WTC11 (cell line): ENCODE data around the gene NOL9. TPM values are rescaled to one million over a fixed set of nuclear protein-coding genes. Genes with fewer than 3 reads are reported as not detected.

Source experiments
- ATAC-seq: fragments of 200-7000 bp; cut with Tn5 transposase; 2 replicates; pipeline ENCODE4 v1.10.0; 2021; ENCODE audit warnings: mild to moderate bottlenecking, moderate library complexity
- CTCF ChIA-PET: fragments of 300-600 bp; sonication (Branson Sonifier 250); formaldehyde crosslinking; loops from one replicate; lab custom pipeline; 2021; ENCODE audit warnings: antibody characterized with exemption; lab: Charles Lee
- POLR2A ChIA-PET: fragments of 350-600 bp; sonication (Branson Sonifier 250); formaldehyde crosslinking; loops from one replicate; lab custom pipeline; 2021; ENCODE audit warnings: antibody characterized with exemption; lab: Charles Lee
- DNase-seq: peaks from one replicate; pipeline ENCODE4 v3.0.0; 2021; ENCODE audit warnings: low spot score
- H3K27ac Mint-ChIP-seq: 2 replicates; pipeline ENCODE4 v1.8.0; 2021; ENCODE audit warnings: mixed read lengths
- H3K27me3 Mint-ChIP-seq: 2 replicates; pipeline ENCODE4 v1.8.0; 2021; ENCODE audit warnings: low read depth, mild to moderate bottlenecking, moderate library complexity, mixed read lengths
- H3K36me3 Mint-ChIP-seq: 2 replicates; pipeline ENCODE4 v1.8.0; 2021; ENCODE audit warnings: mixed read lengths
- H3K4me1 Mint-ChIP-seq: 2 replicates; pipeline ENCODE4 v1.8.0; 2022; ENCODE audit warnings: mixed read lengths
- H3K4me3 Mint-ChIP-seq: 2 replicates; pipeline ENCODE4 v1.8.0; 2021; ENCODE audit warnings: mild to moderate bottlenecking, moderate library complexity, mixed read lengths
- H3K9me3 Mint-ChIP-seq: 2 replicates; pipeline ENCODE4 v1.8.0; 2021; ENCODE audit warnings: mixed read lengths
- ATF2 ChIP-seq: sonication (generic); formaldehyde crosslinking; IDR thresholded peaks from 2 replicates; pipeline ENCODE4 v1.8.1; 2022; ENCODE audit warnings: low read depth, missing genetic modification reagents, borderline replicate concordance
- E2F5 ChIP-seq: sonication (generic); formaldehyde crosslinking; IDR thresholded peaks from 2 replicates; pipeline ENCODE4 v1.8.1; 2022; ENCODE audit warnings: mild to moderate bottlenecking, moderate library complexity, missing genetic modification reagents
- ERG ChIP-seq: fragments of 250-450 bp; sonication (Bioruptor Pico); IDR thresholded peaks from 2 replicates; pipeline ENCODE4 v1.8.0; 2021; ENCODE audit warnings: mild to moderate bottlenecking
- ESRRA ChIP-seq: sonication (generic); formaldehyde crosslinking; IDR thresholded peaks from 2 replicates; pipeline ENCODE4 v1.8.1; 2022; ENCODE audit warnings: mild to moderate bottlenecking, missing genetic modification reagents, borderline replicate concordance
- IRF2 ChIP-seq: sonication (generic); formaldehyde crosslinking; IDR thresholded peaks from 2 replicates; pipeline ENCODE4 v1.8.0; 2022; ENCODE audit warnings: low read depth, missing genetic modification reagents, borderline replicate concordance
- KAT7 ChIP-seq: sonication (generic); formaldehyde crosslinking; IDR thresholded peaks from 2 replicates; pipeline ENCODE4 v1.8.1; 2023; ENCODE audit warnings: missing genetic modification reagents, mild to moderate bottlenecking, borderline replicate concordance
- MAX ChIP-seq: sonication (generic); formaldehyde crosslinking; IDR thresholded peaks from 2 replicates; pipeline ENCODE4 v1.8.0; 2022; ENCODE audit warnings: mild to moderate bottlenecking, missing genetic modification reagents
- MLX ChIP-seq: sonication (generic); formaldehyde crosslinking; IDR thresholded peaks from 2 replicates; pipeline ENCODE4 v1.8.1; 2023; ENCODE audit warnings: mild to moderate bottlenecking, missing genetic modification reagents, moderate library complexity
- NFE2L1 ChIP-seq: sonication (generic); formaldehyde crosslinking; IDR thresholded peaks from 2 replicates; pipeline ENCODE4 v1.8.1; 2023; ENCODE audit warnings: missing genetic modification reagents
- SMAD4 ChIP-seq: sonication (generic); formaldehyde crosslinking; IDR thresholded peaks from 2 replicates; pipeline ENCODE4 v1.8.0; 2022; ENCODE audit warnings: mild to moderate bottlenecking, missing genetic modification reagents
- SP1 ChIP-seq: sonication (generic); formaldehyde crosslinking; conservative IDR thresholded peaks from 2 replicates; pipeline ENCODE4 v1.8.1; 2022; ENCODE audit warnings: missing genetic modification reagents
- TCF7 ChIP-seq: sonication (generic); formaldehyde crosslinking; IDR thresholded peaks from 2 replicates; pipeline ENCODE4 v1.8.0; 2022; ENCODE audit warnings: mild to moderate bottlenecking, low read depth, missing genetic modification reagents, moderate library complexity
- TP53 ChIP-seq: sonication (generic); formaldehyde crosslinking; IDR thresholded peaks from 2 replicates; pipeline ENCODE4 v1.8.1; 2023; ENCODE audit warnings: mild to moderate bottlenecking, missing genetic modification reagents
- ZBTB21 ChIP-seq: sonication (generic); formaldehyde crosslinking; IDR thresholded peaks from 2 replicates; pipeline ENCODE4 v1.8.1; 2023; ENCODE audit warnings: mild to moderate bottlenecking, missing genetic modification reagents, borderline replicate concordance
- ZBTB43 ChIP-seq: sonication (generic); formaldehyde crosslinking; IDR thresholded peaks from 2 replicates; pipeline ENCODE4 v1.8.1; 2023; ENCODE audit warnings: mild to moderate bottlenecking, missing genetic modification reagents
- ZMAT4 ChIP-seq: fragments of 250-450 bp; sonication (Bioruptor Pico); IDR thresholded peaks from 2 replicates; pipeline ENCODE4 v1.9.0; 2021; ENCODE audit warnings: mild to moderate bottlenecking
- ZNF219 ChIP-seq: sonication (generic); formaldehyde crosslinking; IDR thresholded peaks from 2 replicates; pipeline ENCODE4 v1.8.0; 2023; ENCODE audit warnings: missing genetic modification reagents, mild to moderate bottlenecking, borderline replicate concordance
- ZNF263 ChIP-seq: sonication (generic); formaldehyde crosslinking; IDR thresholded peaks from 2 replicates; pipeline ENCODE4 v1.8.1; 2022; ENCODE audit warnings: low read depth, mild to moderate bottlenecking, moderate library complexity, missing genetic modification reagents
- total RNA-seq: library from RNA; stranded (reverse); gene quantifications from 3 replicates; pipeline ENCODE4 v1.2.3, GENCODE V29; 2021
- TF ChIP-seq, protein P1 (sequence below): fragments of 250-450 bp; sonication (Bioruptor Pico); IDR thresholded peaks from 2 replicates; pipeline ENCODE4 v1.9.0; 2021; ENCODE audit warnings: moderate library complexity, mild to moderate bottlenecking, inconsistent platforms, borderline replicate concordance
- TF ChIP-seq, protein P2 (sequence below): sonication (generic); formaldehyde crosslinking; IDR thresholded peaks from 2 replicates; pipeline ENCODE4 v1.8.0; 2022; ENCODE audit warnings: mild to moderate bottlenecking, missing genetic modification reagents
- TF ChIP-seq, protein P3 (sequence below): sonication (generic); formaldehyde crosslinking; IDR thresholded peaks from 2 replicates; pipeline ENCODE4 v1.8.1; 2022; ENCODE audit warnings: mild to moderate bottlenecking, missing genetic modification reagents, moderate library complexity, borderline replicate concordance
- TF ChIP-seq, protein P4 (sequence below): fragments of 250-450 bp; sonication (Bioruptor Pico); conservative IDR thresholded peaks from 2 replicates; pipeline ENCODE4 v1.9.0; 2021; ENCODE audit warnings: mild to moderate bottlenecking

NOL9 gene
- total RNA-seq, 1 experiment from 2014 or later, result 37.4 TPM

DNA sequence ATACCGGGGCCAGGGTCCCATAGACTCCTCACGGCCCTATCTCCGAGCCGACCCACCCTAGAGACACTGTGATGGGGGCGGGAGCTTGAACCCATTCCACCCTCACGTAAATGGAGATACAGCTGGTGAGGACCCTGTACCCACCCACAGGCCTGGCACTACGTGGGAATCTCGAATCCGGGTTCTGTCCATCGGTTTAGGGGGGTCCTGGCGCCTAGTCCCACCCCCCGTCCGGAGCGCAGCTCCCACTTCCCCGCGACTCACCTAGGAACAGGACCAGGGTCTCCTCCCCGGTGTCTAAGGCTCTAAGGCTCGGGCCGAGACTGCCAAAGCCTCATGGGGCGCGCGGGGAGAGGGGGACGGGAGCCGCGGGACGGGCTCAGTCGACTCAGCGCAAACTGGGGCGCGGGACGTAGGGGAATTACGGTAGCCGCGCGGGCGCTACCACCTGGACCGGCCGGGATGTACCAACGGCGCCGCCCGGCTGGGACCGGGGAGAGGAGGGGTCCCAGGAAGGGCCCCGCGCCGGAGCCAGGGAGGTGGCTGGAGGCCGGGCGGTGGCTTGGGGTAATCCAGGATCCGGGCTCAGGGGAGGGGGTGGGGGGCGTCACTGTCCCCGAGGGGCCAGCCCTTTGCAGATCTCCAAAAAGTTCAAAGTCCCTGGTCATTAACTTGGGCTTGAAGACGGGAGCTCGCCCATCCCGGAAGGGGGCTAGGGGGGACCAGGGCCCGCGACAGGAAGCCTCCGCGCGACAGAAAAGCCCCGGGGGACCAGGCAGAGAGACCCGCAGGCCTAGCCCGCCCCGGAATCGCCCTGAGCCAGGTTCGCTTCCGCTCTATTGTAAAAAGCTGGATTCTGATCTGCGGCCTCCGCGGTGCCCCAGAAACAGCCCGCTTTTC is 63.9 kb downstream of the NOL9 start:
- H3K4me3 Mint-ChIP-seq, result peak overlapping the region; percentile 77
- CTCF ChIA-PET, result interaction anchor here (0.5 to 10.3 kb wide), 29 partner anchors 9 to 1064 kb away, joined by 3 to 179 read pairs (median 4); partner anchors contain the start of genes ACOT7, NOL9, TNFRSF25 and ZBTB48
- peaks cover 2% of the 10 kb centered on the region; the same call in 1 of the 2 replicates for H3K27me3 Mint-ChIP-seq
- peaks cover 31% of the 10 kb centered on the region for H3K4me1 Mint-ChIP-seq
- peak; percentile 59 for ATAC-seq
- H3K9me3 Mint-ChIP-seq, result no peaks in the 10 kb centered on the region
- POLR2A ChIA-PET, result interaction anchor here (0.8 to 1.0 kb wide), 2 partner anchors 89 to 1152 kb away, joined by 3 to 4 read pairs; partner anchors contain the start of gene ZBTB48
- H3K36me3 Mint-ChIP-seq, result no peaks in the 10 kb centered on the region
- peak; percentile 86 for DNase-seq
- no peak overlapping the region for H3K27ac Mint-ChIP-seq
- TF ChIP-seq, protein P1, sequence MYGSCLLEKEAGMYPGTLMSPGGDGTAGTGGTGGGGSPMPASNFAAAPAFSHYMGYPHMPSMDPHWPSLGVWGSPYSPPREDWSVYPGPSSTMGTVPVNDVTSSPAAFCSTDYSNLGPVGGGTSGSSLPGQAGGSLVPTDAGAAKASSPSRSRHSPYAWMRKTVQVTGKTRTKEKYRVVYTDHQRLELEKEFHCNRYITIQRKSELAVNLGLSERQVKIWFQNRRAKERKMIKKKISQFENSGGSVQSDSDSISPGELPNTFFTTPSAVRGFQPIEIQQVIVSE, result no peak
- TF ChIP-seq ESRRA (CRISPR knock-in tag), result no peak
- TF ChIP-seq, protein P2, sequence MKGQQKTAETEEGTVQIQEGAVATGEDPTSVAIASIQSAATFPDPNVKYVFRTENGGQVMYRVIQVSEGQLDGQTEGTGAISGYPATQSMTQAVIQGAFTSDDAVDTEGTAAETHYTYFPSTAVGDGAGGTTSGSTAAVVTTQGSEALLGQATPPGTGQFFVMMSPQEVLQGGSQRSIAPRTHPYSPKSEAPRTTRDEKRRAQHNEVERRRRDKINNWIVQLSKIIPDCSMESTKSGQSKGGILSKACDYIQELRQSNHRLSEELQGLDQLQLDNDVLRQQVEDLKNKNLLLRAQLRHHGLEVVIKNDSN (CRISPR knock-in tag), result no peak
- TF ChIP-seq KAT7 (CRISPR knock-in tag), result 0 out of 2 replicates have a peak, but pooled peaks have one; percentile 48
- no peak for TF ChIP-seq IRF2 (CRISPR knock-in tag)
- TF ChIP-seq, protein P3, sequence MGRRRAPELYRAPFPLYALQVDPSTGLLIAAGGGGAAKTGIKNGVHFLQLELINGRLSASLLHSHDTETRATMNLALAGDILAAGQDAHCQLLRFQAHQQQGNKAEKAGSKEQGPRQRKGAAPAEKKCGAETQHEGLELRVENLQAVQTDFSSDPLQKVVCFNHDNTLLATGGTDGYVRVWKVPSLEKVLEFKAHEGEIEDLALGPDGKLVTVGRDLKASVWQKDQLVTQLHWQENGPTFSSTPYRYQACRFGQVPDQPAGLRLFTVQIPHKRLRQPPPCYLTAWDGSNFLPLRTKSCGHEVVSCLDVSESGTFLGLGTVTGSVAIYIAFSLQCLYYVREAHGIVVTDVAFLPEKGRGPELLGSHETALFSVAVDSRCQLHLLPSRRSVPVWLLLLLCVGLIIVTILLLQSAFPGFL, result no peak
- TF ChIP-seq, protein P4, sequence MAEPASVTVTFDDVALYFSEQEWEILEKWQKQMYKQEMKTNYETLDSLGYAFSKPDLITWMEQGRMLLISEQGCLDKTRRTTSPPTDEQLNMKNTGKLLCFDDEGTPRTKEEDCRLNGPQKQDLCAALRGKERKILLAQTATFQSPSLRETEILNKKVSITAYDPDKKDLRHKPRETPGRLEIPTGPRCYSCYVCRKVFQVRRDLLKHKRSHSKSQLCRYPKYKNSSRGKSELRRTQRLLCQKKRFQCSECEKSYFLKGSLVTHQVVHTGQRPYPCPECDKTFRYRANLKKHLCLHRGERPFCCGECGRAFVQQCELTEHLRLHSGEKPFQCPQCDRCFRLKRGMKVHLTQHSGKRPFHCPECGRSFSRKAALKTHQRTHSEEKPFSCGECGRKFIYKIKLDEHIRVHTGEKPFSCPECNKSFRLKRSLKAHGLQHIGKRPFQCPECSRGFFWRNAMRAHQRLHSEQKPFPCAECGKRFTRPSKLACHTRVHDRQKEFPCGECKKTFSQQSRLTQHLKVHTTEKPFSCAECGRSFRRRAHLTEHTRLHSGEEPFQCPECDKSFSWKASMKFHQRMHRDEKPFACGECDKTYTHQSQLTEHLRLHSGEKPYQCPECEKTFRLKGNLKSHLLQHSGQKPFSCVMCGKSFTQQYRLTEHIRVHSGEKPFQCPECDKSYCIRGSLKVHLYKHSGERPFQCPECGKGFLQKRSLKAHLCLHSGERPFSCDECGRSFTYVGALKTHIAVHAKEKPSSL (CRISPR knock-in tag), result no peak
- TF ChIP-seq ZNF219, result no peak
- TF ChIP-seq TCF7 (CRISPR knock-in tag), result no peak
- peak; percentile 61 for TF ChIP-seq MAX (CRISPR knock-in tag)
- peak; percentile 20; the same call in 1 of the 2 replicates for TF ChIP-seq ZBTB21
- TF ChIP-seq ZMAT4 (CRISPR knock-in tag), result no peak
- no peak for TF ChIP-seq ZNF263 (CRISPR knock-in tag)
- no peak for TF ChIP-seq NFE2L1 (CRISPR knock-in tag)
- no peak for TF ChIP-seq TP53 (CRISPR knock-in tag)
- peak; percentile 55; the same call in 1 of the 2 replicates for TF ChIP-seq ZBTB43 (CRISPR knock-in tag)
- no peak for TF ChIP-seq ATF2
- TF ChIP-seq ERG, result no peak
- TF ChIP-seq MLX (CRISPR knock-in tag), result no peak
- TF ChIP-seq SMAD4 (CRISPR knock-in tag), result no peak
- TF ChIP-seq E2F5, result no peak
- TF ChIP-seq SP1 (CRISPR knock-in tag), result peak; percentile 43
